Upper lobe of left lung (tissue), 6 donors: ENCODE measurements around the gene UST. TPM values are rescaled to one million over a fixed set of nuclear protein-coding genes. Genes with fewer than 3 reads are reported as not detected.

Experiments
- ATAC-seq, 2 donors: fragments of 200-7000 bp; cut with Tn5 transposase; one replicate each; pipeline ENCODE4 v1.9.1; 2022; ENCODE audit warnings: mild to moderate bottlenecking in 2 of 2, moderate library complexity in 2 of 2; ENCODE audit not compliant: low FRiP score in 2 of 2
- DNase-seq, 2 donors: peaks; one replicate each; pipeline ENCODE4 v3.0.0-alpha.2; 2019 to 2020
- H3K27ac ChIP-seq, 4 donors: fragments of 200-600 bp; sonication (generic); one replicate each; pipeline ENCODE4 v1.5.1; 2016 to 2019
- H3K27me3 ChIP-seq, 4 donors: fragments of 200-600 bp; sonication (generic); one replicate each; pipeline ENCODE4 v1.5.1; 2017 to 2019
- H3K36me3 ChIP-seq, 4 donors: fragments of 200-600 bp; sonication (generic); one replicate each; pipeline ENCODE4 v1.5.1; 2016 to 2019
- H3K4me1 ChIP-seq, 4 donors: fragments of 200-600 bp; sonication (generic); one replicate each; pipeline ENCODE4 v1.5.1; 2018 to 2019
- H3K4me3 ChIP-seq, 4 donors: fragments of 200-600 bp; sonication (generic); one replicate each; pipeline ENCODE4 v1.5.1; 2017 to 2019; ENCODE audit warnings: mild to moderate bottlenecking in 2 of 4, moderate library complexity in 1 of 4
- H3K9me3 ChIP-seq, 4 donors: fragments of 200-600 bp; sonication (generic); one replicate each; pipeline ENCODE4 v1.5.1; 2018 to 2019
- CTCF ChIP-seq, 6 experiments: fragments of 450-650 bp in 4 of 6; fragments of 200-600 bp in 2 of 6; sonication (generic) in 2 of 6; IDR thresholded peaks; one replicate each; pipeline ENCODE4 v1.5.1; 2016 to 2019; ENCODE audit warnings: antibody characterized with exemption in 6 of 6
- EP300 ChIP-seq, 4 donors: sonication (generic); formaldehyde crosslinking; IDR thresholded peaks; one replicate each; pipeline ENCODE4 v1.5.1; 2017; ENCODE audit warnings: antibody characterized with exemption in 4 of 4, control low read depth in 2 of 4
- POLR2A ChIP-seq, 4 donors: fragments of 450-650 bp; IDR thresholded peaks; one replicate each; pipeline ENCODE4 v1.5.1; 2016 to 2017; ENCODE audit warnings: antibody characterized with exemption in 4 of 4, mild to moderate bottlenecking in 2 of 4
- POLR2AphosphoS5 ChIP-seq, 2 donors: sonication (generic); formaldehyde crosslinking; IDR thresholded peaks; one replicate each; pipeline ENCODE4 v1.5.1; 2017; ENCODE audit warnings: antibody characterized with exemption in 2 of 2
- WGBS, 2 donors: methylation state at CpG; one replicate each; pipeline ENCODE4 v1.1.5; 2017 to 2018; 5-methylcytosine and 5-hydroxymethylcytosine counted together
- total RNA-seq, 6 donors: library from RNA; depleted of rRNA in 4 of 6; stranded (reverse); fragments of >200 nt in 4 of 6; gene quantifications; one replicate each; pipeline versions ENCODE4 v1.1.0 to v1.2.1, GENCODE V29; 2016 to 2021
- donor health status: DM: no; HTN: no; CAD: no; lungs with moderate emphysema.
- donor health status: DM: no; HTN: yes; CAD: no; lungs with severe emphysema.

The UST gene
- total RNA-seq, 6 donors from 2014 or later, result 10.2 to 21.6 (median 14.2) TPM

GRCh38 chr6:148996815-148997214 is 250.0 kb downstream of the UST start:
- Histone ChIP-seq H3K4me3 (no peak overlapping the region), H3K4me1 (peaks cover 6 to 11% (median 8%) of the 10 kb centered on the region in 4 donors), H3K9me3 (peaks cover 0 to 12% (median 6%) of the 10 kb centered on the region in 4 donors), H3K27me3 (no peaks in the 10 kb centered on the region), H3K27ac (no peak overlapping the region), H3K36me3 (no peaks in the 10 kb centered on the region)
- TF ChIP-seq POLR2A (IDR thresholded peaks at IDR 0.05) (no peak), CTCF (IDR thresholded peaks at IDR 0.05) (no peak), POLR2AphosphoS5 (IDR thresholded peaks at IDR 0.05) (no peak), EP300 (IDR thresholded peaks at IDR 0.05) (no peak)
- DNase-seq (no peak), ATAC-seq (no peak)
- 83 to 89% methylated on average over 1 of the region's 1 CpG for WGBS, 2 donors

GRCh38 chr6:148997865-148998264 is 251.0 kb downstream of the UST start:
- TF ChIP-seq CTCF (IDR thresholded peaks at IDR 0.05), result no peak
- no peak for TF ChIP-seq POLR2AphosphoS5 (IDR thresholded peaks at IDR 0.05)
- no peak for TF ChIP-seq EP300 (IDR thresholded peaks at IDR 0.05)
- TF ChIP-seq POLR2A (IDR thresholded peaks at IDR 0.05), result no peak
- H3K4me1 ChIP-seq, result peaks cover 6 to 11% (median 8%) of the 10 kb centered on the region in 4 donors

GRCh38 chr6:148998704-148999103 is 251.9 kb downstream of the UST start:
- no peak for ATAC-seq
- Histone ChIP-seq H3K4me1 (peaks cover 6 to 11% (median 8%) of the 10 kb centered on the region in 4 donors), H3K27me3 (no peaks in the 10 kb centered on the region), H3K9me3 (peaks cover 0 to 12% (median 6%) of the 10 kb centered on the region in 4 donors), H3K4me3 (no peak overlapping the region), H3K36me3 (no peaks in the 10 kb centered on the region), H3K27ac (no peak overlapping the region)
- TF ChIP-seq EP300 (IDR thresholded peaks at IDR 0.05) (no peak), CTCF (IDR thresholded peaks at IDR 0.05) (no peak), POLR2A (IDR thresholded peaks at IDR 0.05) (no peak), POLR2AphosphoS5 (IDR thresholded peaks at IDR 0.05) (no peak)
- no peak for DNase-seq
- 96 to 97% methylated on average over 4 of the region's 4 CpGs for WGBS, 2 donors

More at GRCh38 chr6:148997865-148998264, 251.0 kb downstream of the UST start:
- H3K27ac ChIP-seq, result no peak overlapping the region
- no peak for DNase-seq
- H3K36me3 ChIP-seq, result no peaks in the 10 kb centered on the region
- WGBS, 2 donors, result 64 to 66% methylated on average over 3 of the region's 3 CpGs
- ATAC-seq, result no peak
- peaks cover 0 to 12% (median 6%) of the 10 kb centered on the region in 4 donors for H3K9me3 ChIP-seq
- H3K4me3 ChIP-seq, result no peak overlapping the region
- H3K27me3 ChIP-seq, result no peaks in the 10 kb centered on the region

- WGBS, 2 donors, result 35 to 50% methylated on average over 1 of the region's 1 CpG
- H3K4me1 ChIP-seq, result peaks cover 6 to 11% (median 8%) of the 10 kb centered on the region in 4 donors
- no peak overlapping the region for H3K4me3 ChIP-seq
- no peaks in the 10 kb centered on the region for H3K36me3 ChIP-seq
- H3K27ac ChIP-seq, result no peak overlapping the region
- TF ChIP-seq EP300 (IDR thresholded peaks at IDR 0.05), result no peak
- TF ChIP-seq POLR2AphosphoS5 (IDR thresholded peaks at IDR 0.05), result no peak
- TF ChIP-seq CTCF (IDR thresholded peaks at IDR 0.05), result no peak
- TF ChIP-seq POLR2A (IDR thresholded peaks at IDR 0.05), result no peak
- no peaks in the 10 kb centered on the region for H3K27me3 ChIP-seq
- ATAC-seq (peak in 1 of 2 donors; percentile 49), DNase-seq (no peak)
- H3K9me3 ChIP-seq, result peaks cover 0 to 12% (median 6%) of the 10 kb centered on the region in 4 donors
Measured at GRCh38 chr6:148999501-148999900, 252.7 kb downstream of the UST start.

GRCh38 chr6:148999929-149000468 is 253.2 kb downstream of the UST start:
- H3K27me3 ChIP-seq, result no peaks in the 10 kb centered on the region
- H3K4me1 ChIP-seq, result peaks cover 6 to 11% (median 8%) of the 10 kb centered on the region in 4 donors
- DNase-seq (peak in 1 of 2 donors; percentile 63), ATAC-seq (peak; percentile 67 to 84)
- H3K4me3 ChIP-seq, result no peak overlapping the region
- H3K36me3 ChIP-seq, result no peaks in the 10 kb centered on the region
- no peak overlapping the region for H3K27ac ChIP-seq
- WGBS, 2 donors, result 46 to 61% methylated on average over 3 of the region's 3 CpGs
- peaks cover 0 to 12% (median 6%) of the 10 kb centered on the region in 4 donors for H3K9me3 ChIP-seq
- TF ChIP-seq POLR2A (IDR thresholded peaks at IDR 0.05) (no peak), EP300 (IDR thresholded peaks at IDR 0.05) (no peak)
